ENCODE results near the gene AS3MT. TPM values are rescaled to one million over a fixed set of nuclear protein-coding genes. Genes with fewer than 3 reads are reported as not detected.

AS3MT gene
- polyA plus RNA-seq, 1 of the 3 experiments (the other 2 are of a cell fraction): 9.0 TPM

DNA sequence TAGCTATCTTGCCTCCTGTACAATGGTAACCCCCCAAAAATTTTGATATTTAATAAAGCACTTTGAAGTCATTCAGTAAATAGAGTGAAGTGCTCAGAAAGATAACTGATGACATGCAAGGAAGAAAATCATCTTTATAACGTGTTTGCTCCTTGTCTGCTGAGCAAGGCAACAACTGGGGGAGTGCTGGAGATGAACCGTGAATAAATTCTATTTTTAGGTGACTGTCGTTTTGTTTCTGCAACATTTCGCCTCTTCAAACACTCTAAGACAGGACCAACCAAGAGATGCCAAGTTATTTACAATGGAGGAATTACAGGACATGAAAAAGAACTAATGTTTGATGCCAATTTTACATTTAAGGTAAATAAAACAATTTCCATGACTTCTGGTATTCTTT is 9.4 kb downstream of the AS3MT start (continued):
- TF ChIP-seq, protein P1, sequence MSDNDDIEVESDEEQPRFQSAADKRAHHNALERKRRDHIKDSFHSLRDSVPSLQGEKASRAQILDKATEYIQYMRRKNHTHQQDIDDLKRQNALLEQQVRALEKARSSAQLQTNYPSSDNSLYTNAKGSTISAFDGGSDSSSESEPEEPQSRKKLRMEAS (IDR thresholded peaks at IDR 0.05; ENCODE audit: low read depth): no peak
- TF ChIP-seq CHD2 (IDR thresholded peaks at IDR 0.05; ENCODE audit: low read length, partially characterized antibody) (no peak), SIN3A (IDR thresholded peaks at IDR 0.05; ENCODE audit: borderline replicate concordance, low read depth, low read length) (no peak), JUND (IDR thresholded peaks at IDR 0.05) (no peak), EZH2phosphoT487 (IDR thresholded peaks at IDR 0.05; ENCODE audit: borderline replicate concordance, low read depth) (no peak), SMC3 (IDR thresholded peaks at IDR 0.05; ENCODE audit: low read depth, low read length) (no peak), RCOR1 (IDR thresholded peaks at IDR 0.05; ENCODE audit: low read length) (no peak), POLR2AphosphoS5 (IDR thresholded peaks at IDR 0.05; ENCODE audit: low read depth, low read length) (no peak), RAD21 (IDR thresholded peaks at IDR 0.05; ENCODE audit: low read length) (no peak)
- TF ChIP-seq, protein P2, sequence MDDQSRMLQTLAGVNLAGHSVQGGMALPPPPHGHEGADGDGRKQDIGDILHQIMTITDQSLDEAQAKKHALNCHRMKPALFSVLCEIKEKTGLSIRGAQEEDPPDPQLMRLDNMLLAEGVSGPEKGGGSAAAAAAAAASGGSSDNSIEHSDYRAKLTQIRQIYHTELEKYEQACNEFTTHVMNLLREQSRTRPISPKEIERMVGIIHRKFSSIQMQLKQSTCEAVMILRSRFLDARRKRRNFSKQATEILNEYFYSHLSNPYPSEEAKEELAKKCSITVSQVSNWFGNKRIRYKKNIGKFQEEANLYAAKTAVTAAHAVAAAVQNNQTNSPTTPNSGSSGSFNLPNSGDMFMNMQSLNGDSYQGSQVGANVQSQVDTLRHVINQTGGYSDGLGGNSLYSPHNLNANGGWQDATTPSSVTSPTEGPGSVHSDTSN (IDR thresholded peaks at IDR 0.05): no peak

DNA sequence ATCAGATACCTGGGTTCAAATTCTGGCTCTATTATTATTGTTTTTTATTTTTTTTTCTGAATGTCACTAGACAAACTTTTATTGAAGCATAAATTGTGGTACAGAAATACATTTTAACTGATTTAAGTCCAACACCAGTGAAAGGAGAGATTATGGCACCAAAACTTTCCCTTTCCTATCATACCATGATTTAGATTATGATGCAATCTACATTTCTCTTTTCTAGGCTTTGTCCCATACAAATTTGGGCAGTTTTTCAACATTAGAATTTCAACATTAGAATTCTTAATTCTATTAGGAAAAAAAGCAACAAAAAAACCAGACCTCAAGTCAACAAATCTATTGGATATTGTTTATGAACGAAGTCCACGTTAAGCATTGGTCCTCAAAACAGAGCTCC is 11.0 kb downstream of the AS3MT start:
- Histone ChIP-seq H3K27ac (ENCODE audit: low read depth in 2 of 2, low read length in 1 of 2) (no peak overlapping the region), H3K79me2 (ENCODE audit: insufficient read depth) (no peaks in the 10 kb centered on the region), H2AFZ (ENCODE audit: low read depth) (no peak overlapping the region), H4K20me1 (ENCODE audit: insufficient read depth) (no peaks in the 10 kb centered on the region), H3K4me1 (ENCODE audit: control insufficient read depth in 1 of 2, insufficient read depth in 2 of 2, low read depth in 1 of 2, low read length in 1 of 2) (no peaks in the 10 kb centered on the region), H3K4me2 (no peak overlapping the region), H3K9me3 (no peaks in the 10 kb centered on the region), H3K36me3 (replicated peaks in 1 of 2; ENCODE audit: control insufficient read depth in 1 of 2, insufficient read depth in 2 of 2, low read length in 1 of 2) (peaks cover 10 to 11% of the 10 kb centered on the region in 2 experiments), H3K9ac (no peak overlapping the region), H3K27me3 (ENCODE audit: insufficient read depth) (no peaks in the 10 kb centered on the region), H3K4me3 (ENCODE audit: low read depth in 2 of 2, low read length in 1 of 2) (no peak overlapping the region), H3K9me2 (no peaks in the 10 kb centered on the region), H3F3A (replicated peaks; ENCODE audit: insufficient read depth) (no peaks in the 10 kb centered on the region)
- DNase-seq: no peak
- POLR2A ChIA-PET: no interaction called here
- WGBS (ENCODE audit: low lambda C conversion rate): 94% methylated on average over 2 of the region's 2 CpGs
- TF ChIP-seq TEAD4 (IDR thresholded peaks at IDR 0.05; ENCODE audit: borderline replicate concordance, insufficient read depth) (no peak), FOXM1 (IDR thresholded peaks at IDR 0.05; ENCODE audit: low read depth) (no peak), POLR2AphosphoS5 (IDR thresholded peaks at IDR 0.05; ENCODE audit: low read depth, low read length) (no peak), ZBTB33 (IDR thresholded peaks at IDR 0.05; ENCODE audit: borderline replicate concordance, low read depth) (no peak), FOSL2 (IDR thresholded peaks at IDR 0.05; ENCODE audit: borderline replicate concordance, low read depth) (no peak), TCF12 (IDR thresholded peaks at IDR 0.05) (no peak), SIN3A (IDR thresholded peaks at IDR 0.05; ENCODE audit: borderline replicate concordance, low read depth, low read length) (no peak), MXI1 (IDR thresholded peaks at IDR 0.05; ENCODE audit: low read depth, low read length) (no peak), FOXJ3 (CRISPR knock-in tag; IDR thresholded peaks at IDR 0.05) (no peak)
- TF ChIP-seq, protein P2 (IDR thresholded peaks at IDR 0.05): no peak
- TF ChIP-seq, protein P1 (IDR thresholded peaks at IDR 0.05; ENCODE audit: low read depth): no peak
- CTCF ChIA-PET: no interaction called here

Measured in SK-N-SH (cell line).